CD14-positive monocyte (primary cell): ENCODE measurements around the gene CSF2. TPM values are rescaled to one million over a fixed set of nuclear protein-coding genes. Genes with fewer than 3 reads are reported as not detected.

Source experiments
- DNase-seq, 3 donors: peaks; one replicate each; pipeline ENCODE4 v3.0.0-alpha.2; 2011 to 2022
- H2AFZ ChIP-seq: 2 replicates; pipeline ENCODE4 v1.6.0; 2012; ENCODE audit warnings: mild to moderate bottlenecking, low read depth, low read length, inconsistent platforms; ENCODE audit not compliant: insufficient read depth, poor library complexity, severe bottlenecking
- H3K27ac ChIP-seq, 2 donors: 1 replicate in 1 of 2; 2 replicates in 1 of 2; pipeline ENCODE4 v1.5.1; 2012 to 2013; ENCODE audit warnings: low read length in 2 of 2, control low read depth in 1 of 2, inconsistent platforms in 1 of 2, low read depth in 1 of 2, mild to moderate bottlenecking in 1 of 2
- H3K27me3 ChIP-seq, 2 donors: one replicate each; pipeline versions ENCODE4 v1.6.0 to v1.6.1; 2011 to 2013; ENCODE audit warnings: low read length in 2 of 2; ENCODE audit not compliant: control insufficient read depth in 2 of 2, insufficient read depth in 2 of 2
- H3K36me3 ChIP-seq, 2 donors: replicated peaks in 1 of 2; 1 replicate in 1 of 2; 2 replicates in 1 of 2; pipeline versions ENCODE4 v1.5.1 to v1.6.1; 2012 to 2013; ENCODE audit warnings: low read length in 2 of 2, control low read depth in 1 of 2, inconsistent platforms in 1 of 2, mild to moderate bottlenecking in 1 of 2; ENCODE audit not compliant: insufficient read depth in 2 of 2, control insufficient read depth in 1 of 2
- H3K4me1 ChIP-seq, 2 donors: 1 replicate in 1 of 2; 2 replicates in 1 of 2; pipeline versions ENCODE4 v1.5.1 to v1.6.1; 2012 to 2013; ENCODE audit warnings: low read length in 2 of 2, control low read depth in 1 of 2, inconsistent platforms in 1 of 2, mild to moderate bottlenecking in 1 of 2, moderate library complexity in 1 of 2; ENCODE audit not compliant: insufficient read depth in 2 of 2, control insufficient read depth in 1 of 2
- H3K4me2 ChIP-seq: replicated peaks from 2 replicates; pipeline ENCODE3; 2012; ENCODE audit warnings: low read length, moderate library complexity, mild to moderate bottlenecking; ENCODE audit not compliant: poor library complexity, severe bottlenecking; ENCODE audit errors: extremely low read depth
- H3K4me3 ChIP-seq, 3 experiments: fragments of 200-600 bp in 1 of 3; sonication (generic) in 1 of 3; replicated peaks in 1 of 3; 1 replicate in 2 of 3; 2 replicates in 1 of 3; pipeline ENCODE4 v1.5.1; 2011 to 2013; ENCODE audit warnings: low read length in 3 of 3, mild to moderate bottlenecking in 3 of 3, control low read depth in 2 of 3, low read depth in 2 of 3, inconsistent platforms in 1 of 3, moderate library complexity in 1 of 3
- H3K79me2 ChIP-seq: 2 replicates; pipeline ENCODE4 v1.6.0; 2012; ENCODE audit warnings: mild to moderate bottlenecking, control low read depth, inconsistent platforms, low read length, moderate library complexity; ENCODE audit not compliant: insufficient read depth
- H3K9ac ChIP-seq: 2 replicates; pipeline ENCODE4 v1.6.0; 2017; ENCODE audit warnings: low read length, mild to moderate bottlenecking; ENCODE audit not compliant: insufficient read depth, poor library complexity, severe bottlenecking
- H3K9me3 ChIP-seq, 2 donors: replicated peaks in 1 of 2; 1 replicate in 1 of 2; 2 replicates in 1 of 2; pipeline versions ENCODE4 v1.5.1 to v1.6.1; 2012 to 2013; ENCODE audit warnings: low read length in 2 of 2, control low read depth in 1 of 2; ENCODE audit not compliant: control insufficient read depth in 1 of 2, insufficient read depth in 1 of 2
- H4K20me1 ChIP-seq: 2 replicates; pipeline ENCODE4 v1.6.0; 2012; ENCODE audit warnings: mild to moderate bottlenecking, low read length, control low read depth, moderate library complexity; ENCODE audit not compliant: insufficient read depth
- H3K27ac Mint-ChIP-seq, 7 donors: one replicate each; pipeline ENCODE4 v1.8.0; 2020; ENCODE audit warnings: mild to moderate bottlenecking in 7 of 7, mixed read lengths in 7 of 7, moderate library complexity in 6 of 7, inconsistent platforms in 2 of 7
- H3K27me3 Mint-ChIP-seq, 3 donors: one replicate each; pipeline ENCODE4 v1.8.0; 2021 to 2022; ENCODE audit warnings: low read depth in 3 of 3, mild to moderate bottlenecking in 3 of 3, mixed read lengths in 3 of 3, moderate library complexity in 3 of 3, inconsistent platforms in 1 of 3
- H3K36me3 Mint-ChIP-seq, 2 donors: one replicate each; pipeline ENCODE4 v1.8.0; 2020; ENCODE audit warnings: mixed read lengths in 2 of 2, inconsistent platforms in 1 of 2, mild to moderate bottlenecking in 1 of 2
- H3K4me1 Mint-ChIP-seq: one replicate; pipeline ENCODE4 v1.8.0; 2020; ENCODE audit warnings: mild to moderate bottlenecking, mixed read lengths
- H3K4me3 Mint-ChIP-seq, 2 donors: one replicate each; pipeline ENCODE4 v1.8.0; 2020; ENCODE audit warnings: mild to moderate bottlenecking in 2 of 2, mixed read lengths in 2 of 2, moderate library complexity in 1 of 2
- H3K9me3 Mint-ChIP-seq, 7 donors: one replicate each; pipeline ENCODE4 v1.8.0; 2020 to 2022; ENCODE audit warnings: mixed read lengths in 7 of 7, mild to moderate bottlenecking in 6 of 7, moderate library complexity in 6 of 7, inconsistent platforms in 2 of 7
- WGBS: methylation state at CpG from one replicate; pipeline ENCODE4 v1.1.5; 2013; ENCODE audit warnings: missing lambda C conversion rate; ENCODE audit not compliant: insufficient coverage; 5-methylcytosine and 5-hydroxymethylcytosine counted together
- intact Hi-C, 2 donors: fragments of 100-400 bp; cut with micrococcal nuclease; formaldehyde crosslinking; loops; one replicate each; pipeline versions ENCODE4 v1.15.0 to v1.15.1; 2023
- polyA plus RNA-seq, 3 donors: library from polyadenylated mRNA; depleted of rRNA in 1 of 3; unstranded in 2 of 3; stranded (reverse) in 1 of 3; fragments of 300-500 nt in 2 of 3; fragments of >200 nt in 1 of 3; fragmentation: Illumina TruSeq in 2 of 3; gene quantifications; 1 replicate in 2 of 3; 2 replicates in 1 of 3; pipeline ENCODE4 v1.2.3, GENCODE V29; 2012 to 2021
- TF ChIP-seq, protein P1 (sequence below): fragments of 200-600 bp; IDR thresholded peaks from one replicate; pipeline ENCODE4 v1.8.0; 2022; ENCODE audit warnings: antibody characterized with exemption, mild to moderate bottlenecking

The CSF2 gene
- polyA plus RNA-seq, 3 donors: not detected

DNA sequence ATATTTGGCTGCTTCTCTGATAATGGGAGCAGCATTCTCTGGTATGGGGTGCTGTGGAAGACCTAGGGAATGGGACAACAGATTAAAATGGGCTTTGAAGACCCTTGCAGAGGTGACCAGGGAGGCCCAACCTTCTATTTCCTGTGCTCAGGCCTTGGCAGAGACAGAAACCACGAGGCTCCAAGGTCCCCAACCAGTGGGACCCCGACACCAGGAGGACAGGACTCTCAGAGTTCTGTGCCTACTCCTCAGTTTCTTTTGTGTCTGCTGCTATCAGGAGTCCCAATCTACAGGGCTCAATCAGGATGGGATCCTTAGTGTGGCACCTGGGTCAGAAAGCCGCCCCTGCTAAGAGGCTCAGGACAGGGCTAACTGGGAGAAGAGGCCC is 29.3 kb downstream of the CSF2 start:
- no peak overlapping the region for H3K9ac ChIP-seq
- intact Hi-C loops: loop anchor here in 1 of 2 donors (5.0 kb wide), 1 partner anchor 36 kb away; no protein-coding TSS in a partner anchor
- Mint-ChIP-seq H3K9me3 (peaks cover 0 to 4% (median 2%) of the 10 kb centered on the region in 7 donors), H3K4me3 (no peak overlapping the region), H3K27ac (peak overlapping the region in 6 of 7 donors; percentile 66 to 93 (median 78)), H3K36me3 (peaks cover 0 to 9% of the 10 kb centered on the region in 2 donors), H3K27me3 (peaks cover 11 to 18% (median 14%) of the 10 kb centered on the region in 3 donors), H3K4me1 (peaks cover 55% of the 10 kb centered on the region)
- H3K9me3 ChIP-seq: no peaks in the 10 kb centered on the region
- TF ChIP-seq, protein P1, sequence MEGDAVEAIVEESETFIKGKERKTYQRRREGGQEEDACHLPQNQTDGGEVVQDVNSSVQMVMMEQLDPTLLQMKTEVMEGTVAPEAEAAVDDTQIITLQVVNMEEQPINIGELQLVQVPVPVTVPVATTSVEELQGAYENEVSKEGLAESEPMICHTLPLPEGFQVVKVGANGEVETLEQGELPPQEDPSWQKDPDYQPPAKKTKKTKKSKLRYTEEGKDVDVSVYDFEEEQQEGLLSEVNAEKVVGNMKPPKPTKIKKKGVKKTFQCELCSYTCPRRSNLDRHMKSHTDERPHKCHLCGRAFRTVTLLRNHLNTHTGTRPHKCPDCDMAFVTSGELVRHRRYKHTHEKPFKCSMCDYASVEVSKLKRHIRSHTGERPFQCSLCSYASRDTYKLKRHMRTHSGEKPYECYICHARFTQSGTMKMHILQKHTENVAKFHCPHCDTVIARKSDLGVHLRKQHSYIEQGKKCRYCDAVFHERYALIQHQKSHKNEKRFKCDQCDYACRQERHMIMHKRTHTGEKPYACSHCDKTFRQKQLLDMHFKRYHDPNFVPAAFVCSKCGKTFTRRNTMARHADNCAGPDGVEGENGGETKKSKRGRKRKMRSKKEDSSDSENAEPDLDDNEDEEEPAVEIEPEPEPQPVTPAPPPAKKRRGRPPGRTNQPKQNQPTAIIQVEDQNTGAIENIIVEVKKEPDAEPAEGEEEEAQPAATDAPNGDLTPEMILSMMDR: no peak
- H3K4me1 ChIP-seq: peaks cover 25 to 46% of the 10 kb centered on the region in 2 donors
- H2AFZ ChIP-seq: no peak overlapping the region
- WGBS: 58% methylated on average over 2 of the region's 3 CpGs
- H3K27me3 ChIP-seq: no peaks in the 10 kb centered on the region
- DNase-seq: no peak
- H3K27ac ChIP-seq: peak overlapping the region in 1 of 2 donors; percentile 57
- H3K36me3 ChIP-seq: no peaks in the 10 kb centered on the region
- no peak overlapping the region for H3K4me3 ChIP-seq
- no peaks in the 10 kb centered on the region for H3K79me2 ChIP-seq
- H3K4me2 ChIP-seq: no peak overlapping the region
- H4K20me1 ChIP-seq: no peaks in the 10 kb centered on the region

DNA sequence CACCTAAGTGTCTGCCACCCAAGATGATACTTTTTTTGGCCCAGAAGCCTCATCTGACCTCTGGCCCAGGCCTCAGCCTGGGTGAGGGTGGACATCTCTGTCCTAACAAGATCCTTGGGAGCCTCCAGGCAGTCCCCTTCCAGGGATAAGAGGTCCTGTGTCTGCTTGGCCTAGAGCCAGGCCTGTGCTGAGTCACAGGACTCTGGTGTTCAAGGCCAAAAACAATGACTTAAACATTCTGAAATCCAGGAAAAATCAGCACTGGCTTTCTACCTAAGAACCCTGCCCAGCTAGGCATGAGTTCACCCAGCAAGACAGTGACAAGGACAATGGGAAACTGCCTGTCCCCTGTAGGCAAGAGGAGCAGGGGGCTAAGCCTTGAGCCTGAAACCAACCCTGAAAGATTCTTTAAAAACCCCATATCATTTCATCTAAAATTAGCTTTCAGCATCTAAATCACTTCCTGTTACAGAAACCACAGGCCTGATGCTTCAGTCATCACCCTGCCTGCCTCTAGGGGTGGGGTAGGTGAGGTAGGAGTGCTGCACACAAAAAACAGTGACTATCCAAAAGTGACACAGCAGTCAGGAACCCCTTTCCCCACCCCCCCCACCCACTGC is 29.9 kb downstream of the CSF2 start:
- H3K4me3 Mint-ChIP-seq: peak overlapping the region; percentile 24 to 65
- H3K4me1 ChIP-seq: peaks cover 25 to 46% of the 10 kb centered on the region in 2 donors
- H3K4me2 ChIP-seq: peak overlapping the region; percentile 26
- no peak overlapping the region for H3K9ac ChIP-seq
- H3K79me2 ChIP-seq: no peaks in the 10 kb centered on the region
- TF ChIP-seq, protein P1: peak; percentile 10
- peaks cover 11 to 18% (median 14%) of the 10 kb centered on the region in 3 donors for H3K27me3 Mint-ChIP-seq
- no peaks in the 10 kb centered on the region for H3K9me3 ChIP-seq
- H3K9me3 Mint-ChIP-seq: peaks cover 0 to 5% (median 2%) of the 10 kb centered on the region in 7 donors
- no peaks in the 10 kb centered on the region for H4K20me1 ChIP-seq
- no peaks in the 10 kb centered on the region for H3K27me3 ChIP-seq
- H3K36me3 ChIP-seq: no peaks in the 10 kb centered on the region
- H3K4me3 ChIP-seq: no peak overlapping the region
- H2AFZ ChIP-seq: peak overlapping the region; percentile 33
- peaks cover 0 to 10% of the 10 kb centered on the region in 2 donors for H3K36me3 Mint-ChIP-seq
- peaks cover 51% of the 10 kb centered on the region for H3K4me1 Mint-ChIP-seq
- peak; percentile 65 to 76 (median 75) for DNase-seq
- H3K27ac ChIP-seq: peak overlapping the region; percentile 16 to 57
- intact Hi-C loops: loop anchor here in 1 of 2 donors (5.0 kb wide), 1 partner anchor 36 kb away; no protein-coding TSS in a partner anchor
- peak overlapping the region; percentile 66 to 93 (median 73) for H3K27ac Mint-ChIP-seq
